Transverse colon (tissue), 4 donors: Measurements from ENCODE around the gene CARD10. TPM values are rescaled to one million over a fixed set of nuclear protein-coding genes. Genes with fewer than 3 reads are reported as not detected.

Experiments used
- DNase-seq: peaks from one replicate; pipeline ENCODE4 v3.0.0-alpha.2; 2019
- H3K27ac ChIP-seq, 4 donors: fragments of 200-600 bp; sonication (generic); 2 replicates each; pipeline ENCODE4 v1.5.1; 2016 to 2018; ENCODE audit warnings: inconsistent platforms in 4 of 4
- H3K27me3 ChIP-seq: fragments of 200-600 bp; sonication (generic); 2 replicates; pipeline ENCODE4 v1.5.1; 2017; ENCODE audit warnings: inconsistent platforms
- H3K36me3 ChIP-seq, 4 donors: fragments of 200-600 bp; sonication (generic); 2 replicates each; pipeline ENCODE4 v1.5.1; 2017 to 2019; ENCODE audit warnings: inconsistent platforms in 4 of 4
- H3K4me1 ChIP-seq, 4 donors: fragments of 200-600 bp; sonication (generic); 2 replicates each; pipeline ENCODE4 v1.5.1; 2017 to 2020; ENCODE audit warnings: inconsistent platforms in 4 of 4
- H3K4me3 ChIP-seq, 4 donors: fragments of 200-600 bp; sonication (generic); 1 replicate in 1 of 4; 2 replicates in 3 of 4; pipeline versions ENCODE4 v1.5.1 to v1.6.1; 2017 to 2019; ENCODE audit warnings: inconsistent platforms in 4 of 4
- H3K9me3 ChIP-seq, 2 donors: fragments of 200-600 bp; sonication (generic); 2 replicates each; pipeline ENCODE4 v1.5.1; 2017 to 2019; ENCODE audit warnings: inconsistent platforms in 2 of 2
- CTCF ChIP-seq, 5 experiments: fragments of 200-600 bp in 3 of 5; fragments of 450-650 bp in 2 of 5; sonication (generic) in 3 of 5; IDR thresholded peaks; 1 replicate in 2 of 5; 2 replicates in 3 of 5; pipeline ENCODE4 v1.5.1; 2016 to 2017; ENCODE audit warnings: antibody characterized with exemption in 5 of 5, inconsistent platforms in 3 of 5, mild to moderate bottlenecking in 2 of 5, moderate library complexity in 1 of 5
- EP300 ChIP-seq: sonication (generic); formaldehyde crosslinking; IDR thresholded peaks from one replicate; pipeline ENCODE4 v1.6.1; 2017; ENCODE audit warnings: antibody characterized with exemption, low read depth
- POLR2A ChIP-seq: fragments of 450-650 bp; IDR thresholded peaks from one replicate; pipeline ENCODE4 v1.6.1; 2016; ENCODE audit warnings: antibody characterized with exemption, mild to moderate bottlenecking, moderate library complexity
- POLR2AphosphoS5 ChIP-seq, 3 donors: sonication (generic); formaldehyde crosslinking; IDR thresholded peaks; one replicate each; pipeline ENCODE4 v1.6.1; 2016; ENCODE audit warnings: antibody characterized with exemption in 3 of 3
- WGBS, 2 donors: methylation state at CpG; one replicate each; pipeline ENCODE4 v1.1.5; 2018; ENCODE audit warnings: low coverage in 1 of 2; 5-methylcytosine and 5-hydroxymethylcytosine counted together
- in situ Hi-C, 4 donors: fragments of 200-750 bp; cut with MboI; loops; one replicate each; pipeline versions ENCODE4 v1.15.0 to v1.15.1; 2017; ENCODE audit warnings: low sequenced_read_pairs in 3 of 4, low pct_ligation_motif_present in 1 of 4, low pct_unique_long_range_greater_than_20kb in 1 of 4
- intact Hi-C: fragments of 100-400 bp; cut with DNase I; formaldehyde crosslinking; loops from one replicate; pipeline ENCODE4 v1.15.1; 2023; ENCODE audit warnings: low total_unique reads
- total RNA-seq, 4 donors: library from RNA; depleted of rRNA; stranded (reverse); fragments of >200 nt; gene quantifications; one replicate each; pipeline ENCODE4 v1.1.0, GENCODE V29; 2016

CARD10 gene
- total RNA-seq, 4 donors from 2014 or later: 46.3 to 166 (median 60.9) TPM

- in situ Hi-C loops (no loop called here), intact Hi-C loops (no loop called here)
- Histone ChIP-seq H3K27ac (peak overlapping the region; percentile 83 to 89 (median 88)), H3K4me1 (peaks cover 23 to 43% (median 26%) of the 10 kb centered on the region in 4 donors), H3K9me3 (no peaks in the 10 kb centered on the region), H3K36me3 (no peaks in the 10 kb centered on the region), H3K4me3 (no peak overlapping the region), H3K27me3 (no peaks in the 10 kb centered on the region)
- WGBS, 2 donors: 63 to 80% methylated on average over 1 to 21 of the region's 21 CpGs
- peak; percentile 32 for DNase-seq
- TF ChIP-seq POLR2AphosphoS5 (IDR thresholded peaks at IDR 0.05) (no peak), POLR2A (no peak), CTCF (IDR thresholded peaks at IDR 0.05) (no peak), EP300 (no peak)
Observed at GRCh38 chr22:37546437-37547250, 27.4 kb upstream of the CARD10 start.

DNA sequence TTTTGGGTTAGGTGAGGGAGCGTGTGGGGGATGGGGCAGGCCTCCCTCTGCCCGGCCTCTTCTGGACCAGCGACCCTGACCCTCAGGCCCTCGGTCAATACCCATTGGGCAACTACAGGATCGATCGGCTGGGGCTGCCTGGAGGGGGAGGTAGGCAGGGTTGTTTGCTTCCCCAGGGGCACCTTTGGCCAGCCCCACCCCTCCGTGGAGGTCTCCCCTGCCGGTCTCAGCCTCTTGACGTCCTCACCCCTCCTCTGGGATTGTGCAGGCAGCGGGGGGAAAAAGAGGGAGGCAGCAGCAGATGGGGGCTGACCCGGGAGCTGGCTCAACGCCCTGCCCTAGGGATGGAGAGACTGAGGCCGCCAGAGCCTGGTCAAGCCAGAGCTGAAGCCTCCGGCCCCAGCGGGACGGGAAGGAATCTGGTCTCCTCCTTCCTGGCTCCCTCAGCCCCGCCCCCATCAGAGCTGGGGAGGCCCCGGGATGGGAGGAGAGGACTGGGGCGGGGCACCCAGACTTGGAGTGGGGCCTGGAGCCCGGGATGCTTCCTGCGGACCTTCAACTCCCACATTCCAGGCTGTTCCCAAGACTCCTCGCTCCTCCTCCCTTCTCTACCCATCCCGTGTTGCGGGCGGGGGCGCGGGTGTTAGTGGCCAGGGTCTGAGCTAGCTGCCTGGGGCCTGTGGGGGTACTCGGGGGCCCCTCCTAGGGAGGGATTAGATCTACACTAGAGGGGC lies 26.7 kb upstream of the CARD10 start:
- WGBS, 2 donors: 11% methylated on average over 27 of the region's 28 CpGs; no CpG with 5 or more reads in 1 of the 2 donors

DNA sequence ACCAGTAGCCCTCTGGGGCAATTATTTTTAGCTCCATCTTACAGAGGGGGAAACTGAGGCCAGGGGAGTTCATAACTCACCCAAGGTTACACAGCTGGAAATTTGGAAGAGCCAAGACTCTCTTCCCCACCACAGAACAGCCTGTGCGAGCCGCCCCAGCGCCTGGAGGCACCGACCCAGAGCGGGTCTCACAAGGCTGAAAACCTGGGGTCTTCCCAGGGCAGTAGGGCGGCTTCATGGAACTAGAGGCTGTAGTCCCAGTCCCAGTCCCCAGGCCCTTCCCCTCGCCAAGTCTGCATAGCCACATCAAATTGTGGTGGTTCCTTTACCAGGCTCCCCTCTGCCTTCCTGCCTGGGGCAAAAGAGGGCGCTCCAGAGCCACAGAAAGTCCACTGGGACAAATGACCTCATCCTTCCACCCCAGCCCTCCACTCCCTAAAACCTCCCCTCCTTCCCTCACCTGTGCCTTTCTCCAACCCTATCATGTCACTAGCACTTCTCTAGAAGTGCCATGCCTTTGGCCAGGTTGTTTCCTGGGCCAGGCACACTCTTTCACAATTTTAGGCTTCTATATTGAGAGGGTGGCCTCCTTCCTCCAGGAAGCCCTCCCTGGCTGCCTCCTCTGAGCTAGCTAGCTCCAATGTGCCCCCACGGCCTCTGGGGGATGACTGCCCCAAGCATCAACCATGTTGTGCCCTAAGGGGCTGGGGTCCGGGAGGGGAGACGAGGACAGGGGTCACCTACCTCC lies 25.9 kb upstream of the CARD10 start:
- in situ Hi-C loops: no loop called here

More for the DNA sequence above, 26.7 kb upstream of the CARD10 start:
- H3K4me1 ChIP-seq: peaks cover 19 to 41% (median 26%) of the 10 kb centered on the region in 4 donors
- TF ChIP-seq EP300 (no peak), POLR2AphosphoS5 (IDR thresholded peaks at IDR 0.05) (peak; percentile 8 to 70 (median 65)), POLR2A (peak; percentile 81)
- H3K36me3 ChIP-seq: no peaks in the 10 kb centered on the region
- peak overlapping the region; percentile 83 to 89 (median 88) for H3K27ac ChIP-seq
- peak overlapping the region in 2 of 4 donors; percentile 7 to 11 for H3K4me3 ChIP-seq
- DNase-seq: peak; percentile 92
- no peaks in the 10 kb centered on the region for H3K9me3 ChIP-seq
- intact Hi-C loops (loop anchor here (2.0 kb wide), 1 partner anchor 21 kb away; no protein-coding TSS in a partner anchor), in situ Hi-C loops (no loop called here)
- no peaks in the 10 kb centered on the region for H3K27me3 ChIP-seq

More for the DNA sequence above, 25.9 kb upstream of the CARD10 start:
- Histone ChIP-seq H3K27me3 (no peaks in the 10 kb centered on the region), H3K9me3 (no peaks in the 10 kb centered on the region), H3K27ac (peak overlapping the region; percentile 83 to 89 (median 88)), H3K4me1 (peaks cover 19 to 41% (median 26%) of the 10 kb centered on the region in 4 donors), H3K4me3 (peak overlapping the region in 2 of 4 donors; percentile 7 to 11), H3K36me3 (no peaks in the 10 kb centered on the region)
- no peak for TF ChIP-seq POLR2A
- TF ChIP-seq CTCF (IDR thresholded peaks at IDR 0.05): peak; percentile 57 to 89 (median 74)
- no peak for TF ChIP-seq EP300
- TF ChIP-seq POLR2AphosphoS5 (IDR thresholded peaks at IDR 0.05): no peak
- DNase-seq: peak; percentile 88
- intact Hi-C loops: loop anchor here (2.0 kb wide), 1 partner anchor 22 kb away; no protein-coding TSS in a partner anchor
- WGBS, 2 donors: 45% methylated on average over 11 of the region's 11 CpGs; no CpG with 5 or more reads in 1 of the 2 donors
